Measurements from ENCODE around the gene AATK. TPM values are rescaled to one million over a fixed set of nuclear protein-coding genes. Genes with fewer than 3 reads are reported as not detected.

AATK gene
- total and polyA plus RNA-seq, 9 of the 15 experiments (the other 6 are each of a cell fraction or from before 2014, with no cell fraction given): 0.11 to 0.55 (median 0.38) TPM; not detected in 5

- peak; percentile 74 for TF ChIP-seq VEZF1 (CRISPR knock-in tag; IDR thresholded peaks at IDR 0.05)
- no peak for TF ChIP-seq ZNF668 (CRISPR knock-in tag; IDR thresholded peaks at IDR 0.05)
- TF ChIP-seq, protein P1, sequence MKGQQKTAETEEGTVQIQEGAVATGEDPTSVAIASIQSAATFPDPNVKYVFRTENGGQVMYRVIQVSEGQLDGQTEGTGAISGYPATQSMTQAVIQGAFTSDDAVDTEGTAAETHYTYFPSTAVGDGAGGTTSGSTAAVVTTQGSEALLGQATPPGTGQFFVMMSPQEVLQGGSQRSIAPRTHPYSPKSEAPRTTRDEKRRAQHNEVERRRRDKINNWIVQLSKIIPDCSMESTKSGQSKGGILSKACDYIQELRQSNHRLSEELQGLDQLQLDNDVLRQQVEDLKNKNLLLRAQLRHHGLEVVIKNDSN (CRISPR knock-in tag; IDR thresholded peaks at IDR 0.05): no peak
- TF ChIP-seq POLR2A (conservative IDR thresholded peaks at IDR 0.05): 0 out of 2 replicates have a peak, but pooled peaks have one; percentile 36
- TF ChIP-seq CBX5 (IDR thresholded peaks at IDR 0.05; ENCODE audit: borderline replicate concordance, low read depth): no peak
- TF ChIP-seq, protein P2, sequence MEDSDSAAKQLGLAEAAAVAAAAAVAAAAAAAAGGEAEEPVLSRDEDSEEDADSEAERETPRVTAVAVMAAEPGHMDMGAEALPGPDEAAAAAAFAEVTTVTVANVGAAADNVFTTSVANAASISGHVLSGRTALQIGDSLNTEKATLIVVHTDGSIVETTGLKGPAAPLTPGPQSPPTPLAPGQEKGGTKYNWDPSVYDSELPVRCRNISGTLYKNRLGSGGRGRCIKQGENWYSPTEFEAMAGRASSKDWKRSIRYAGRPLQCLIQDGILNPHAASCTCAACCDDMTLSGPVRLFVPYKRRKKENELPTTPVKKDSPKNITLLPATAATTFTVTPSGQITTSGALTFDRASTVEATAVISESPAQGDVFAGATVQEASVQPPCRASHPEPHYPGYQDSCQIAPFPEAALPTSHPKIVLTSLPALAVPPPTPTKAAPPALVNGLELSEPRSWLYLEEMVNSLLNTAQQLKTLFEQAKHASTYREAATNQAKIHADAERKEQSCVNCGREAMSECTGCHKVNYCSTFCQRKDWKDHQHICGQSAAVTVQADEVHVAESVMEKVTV (CRISPR knock-in tag; IDR thresholded peaks at IDR 0.05): peak; percentile 67
- no peak for TF ChIP-seq HSF4 (CRISPR knock-in tag; IDR thresholded peaks at IDR 0.05; ENCODE audit: borderline replicate concordance)
- TF ChIP-seq ZNF121 (CRISPR knock-in tag; conservative IDR thresholded peaks at IDR 0.05): no peak
- no peak for TF ChIP-seq ZNF384 (IDR thresholded peaks at IDR 0.05; ENCODE audit: low read depth, low read length)
- TF ChIP-seq ZNF586 (CRISPR knock-in tag; conservative IDR thresholded peaks at IDR 0.05): no peak
- TF ChIP-seq ZNF655 (CRISPR knock-in tag; IDR thresholded peaks at IDR 0.05): no peak
- TF ChIP-seq TEAD1 (CRISPR knock-in tag; IDR thresholded peaks at IDR 0.05): peak; percentile 29 to 64
- no peak for TF ChIP-seq HDAC3 (IDR thresholded peaks at IDR 0.05; ENCODE audit: borderline replicate concordance, partially characterized antibody)
- TF ChIP-seq, protein P3, sequence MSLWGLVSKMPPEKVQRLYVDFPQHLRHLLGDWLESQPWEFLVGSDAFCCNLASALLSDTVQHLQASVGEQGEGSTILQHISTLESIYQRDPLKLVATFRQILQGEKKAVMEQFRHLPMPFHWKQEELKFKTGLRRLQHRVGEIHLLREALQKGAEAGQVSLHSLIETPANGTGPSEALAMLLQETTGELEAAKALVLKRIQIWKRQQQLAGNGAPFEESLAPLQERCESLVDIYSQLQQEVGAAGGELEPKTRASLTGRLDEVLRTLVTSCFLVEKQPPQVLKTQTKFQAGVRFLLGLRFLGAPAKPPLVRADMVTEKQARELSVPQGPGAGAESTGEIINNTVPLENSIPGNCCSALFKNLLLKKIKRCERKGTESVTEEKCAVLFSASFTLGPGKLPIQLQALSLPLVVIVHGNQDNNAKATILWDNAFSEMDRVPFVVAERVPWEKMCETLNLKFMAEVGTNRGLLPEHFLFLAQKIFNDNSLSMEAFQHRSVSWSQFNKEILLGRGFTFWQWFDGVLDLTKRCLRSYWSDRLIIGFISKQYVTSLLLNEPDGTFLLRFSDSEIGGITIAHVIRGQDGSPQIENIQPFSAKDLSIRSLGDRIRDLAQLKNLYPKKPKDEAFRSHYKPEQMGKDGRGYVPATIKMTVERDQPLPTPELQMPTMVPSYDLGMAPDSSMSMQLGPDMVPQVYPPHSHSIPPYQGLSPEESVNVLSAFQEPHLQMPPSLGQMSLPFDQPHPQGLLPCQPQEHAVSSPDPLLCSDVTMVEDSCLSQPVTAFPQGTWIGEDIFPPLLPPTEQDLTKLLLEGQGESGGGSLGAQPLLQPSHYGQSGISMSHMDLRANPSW (CRISPR knock-in tag; IDR thresholded peaks at IDR 0.05): 0 out of 2 replicates have a peak, but pooled peaks have one; percentile 34
- TF ChIP-seq ZNF644 (tag; IDR thresholded peaks at IDR 0.05; ENCODE audit: low read depth): no peak
- TF ChIP-seq HDAC8 (tag; IDR thresholded peaks at IDR 0.05): no peak
- TF ChIP-seq CBFB (CRISPR knock-in tag; IDR thresholded peaks at IDR 0.05): peak; percentile 74; the same call in 1 of the 2 replicates
- TF ChIP-seq SMAD3 (CRISPR knock-in tag; conservative IDR thresholded peaks at IDR 0.05): 0 out of 2 replicates have a peak, but pooled peaks have one; percentile 76
Observed at GRCh38 chr17:81097134-81097942, 68.7 kb downstream of the AATK start (continued).
